Caco-2 (cell line): ENCODE measurements around the gene MLIP. TPM values are rescaled to one million over a fixed set of nuclear protein-coding genes. Genes with fewer than 3 reads are reported as not detected.
"Not testable (repeated sequence)": the region's sequence is repeated elsewhere in the genome, so short reads cannot be mapped to it uniquely, and the experiment has no call there.

Experiments used
- BruUV-seq: library from RNA; stranded (reverse); fragments of 400-500 nt; replicated peaks from 2 replicates; lab custom pipeline; 2021; lab: Mats Ljungman, UMichigan
- CTCF ChIA-PET: fragments of 300-600 bp; sonication (Branson Sonifier 250); formaldehyde crosslinking; loops from one replicate; lab custom pipeline; 2022; ENCODE audit warnings: antibody characterized with exemption; lab: Charles Lee
- POLR2A ChIA-PET: fragments of 300-600 bp; sonication (Branson Sonifier 250); formaldehyde crosslinking; loops from one replicate; lab custom pipeline; 2022; ENCODE audit warnings: antibody characterized with exemption; lab: Charles Lee
- DNase-seq, 2 experiments: peaks; one replicate each; pipeline versions ENCODE4 v3.0.0 to v3.0.0-alpha.2; 2020 to 2022
- H3K27me3 ChIP-seq: replicated peaks from 2 replicates; pipeline ENCODE4 v1.6.0; 2011; ENCODE audit warnings: low read length; ENCODE audit not compliant: control insufficient read depth, insufficient read depth
- H3K36me3 ChIP-seq: 2 replicates; pipeline ENCODE4 v1.5.1; 2011; ENCODE audit warnings: low read length; ENCODE audit not compliant: control insufficient read depth, insufficient read depth
- H3K4me1 ChIP-seq: fragments of 250-450 bp; sonication (Bioruptor Pico); 2 replicates; pipeline ENCODE4 v1.5.1; 2020; ENCODE audit warnings: mild to moderate bottlenecking
- H3K4me3 ChIP-seq: 2 replicates; pipeline ENCODE4 v1.5.1; 2011; ENCODE audit warnings: low read depth, mild to moderate bottlenecking, control low read depth, low read length
- H3K9me3 ChIP-seq: fragments of 250-450 bp; sonication (Bioruptor Pico); 2 replicates; pipeline ENCODE4 v1.5.1; 2020; ENCODE audit warnings: mild to moderate bottlenecking, moderate library complexity
- H3K27ac Mint-ChIP-seq: one replicate; pipeline ENCODE4 v1.8.0; 2022; ENCODE audit warnings: mixed read lengths; ENCODE audit not compliant: unreplicated experiment
- H3K27me3 Mint-ChIP-seq: one replicate; pipeline ENCODE4 v1.8.0; 2022; ENCODE audit warnings: mixed read lengths; ENCODE audit not compliant: insufficient read depth, unreplicated experiment
- H3K36me3 Mint-ChIP-seq: one replicate; pipeline ENCODE4 v1.8.0; 2022; ENCODE audit warnings: mild to moderate bottlenecking, mixed read lengths; ENCODE audit not compliant: insufficient read depth, unreplicated experiment
- H3K4me1 Mint-ChIP-seq: one replicate; pipeline ENCODE4 v1.8.0; 2022; ENCODE audit warnings: low read depth, mixed read lengths; ENCODE audit not compliant: unreplicated experiment
- H3K4me3 Mint-ChIP-seq: one replicate; pipeline ENCODE4 v1.8.0; 2022; ENCODE audit warnings: mild to moderate bottlenecking, moderate library complexity, mixed read lengths; ENCODE audit not compliant: unreplicated experiment
- H3K9me3 Mint-ChIP-seq: one replicate; pipeline ENCODE4 v1.8.0; 2022; ENCODE audit warnings: mixed read lengths; ENCODE audit not compliant: unreplicated experiment
- CTCF ChIP-seq, 2 experiments: fragments of 200-600 bp in 1 of 2; IDR thresholded peaks; 1 replicate in 1 of 2; 2 replicates in 1 of 2; pipeline versions ENCODE4 v1.5.1 to v1.8.0; 2011 to 2022; ENCODE audit warnings: antibody characterized with exemption in 1 of 2, control low read depth in 1 of 2, inconsistent platforms in 1 of 2, low read depth in 1 of 2, low read length in 1 of 2, mild to moderate bottlenecking in 1 of 2, moderate library complexity in 1 of 2; ENCODE audit not compliant: insufficient read depth in 1 of 2, severe bottlenecking in 1 of 2, unreplicated experiment in 1 of 2
- intact Hi-C: fragments of 100-400 bp; cut with micrococcal nuclease; formaldehyde crosslinking; loops from one replicate; pipeline ENCODE4 v1.10.0; 2022; ENCODE audit not compliant: unreplicated experiment
- total RNA-seq: library from RNA; stranded (reverse); gene quantifications from 2 replicates; pipeline ENCODE4 v1.2.3, GENCODE V29; 2022

Gene MLIP
- total RNA-seq, 1 experiment from 2014 or later: 0.88 TPM

GRCh38 chr6:54204921-54205591 lies 93.8 kb downstream of the MLIP start:
- DNase-seq: peak; percentile 72 to 75
- no peaks in the 10 kb centered on the region for H3K27me3 ChIP-seq
- intact Hi-C loops: loop anchor here (1.0 kb wide), 1 partner anchor 14 kb away; no protein-coding TSS in a partner anchor
- Mint-ChIP-seq H3K36me3 (no peaks in the 10 kb centered on the region), H3K27ac (peak overlapping the region; percentile 59), H3K27me3 (no peaks in the 10 kb centered on the region), H3K9me3 (no peaks in the 10 kb centered on the region), H3K4me1 (peaks cover 17% of the 10 kb centered on the region), H3K4me3 (peak overlapping the region; percentile 37)
- no peaks in the 10 kb centered on the region for H3K36me3 ChIP-seq
- peaks cover 28% of the 10 kb centered on the region for H3K4me1 ChIP-seq
- no TSS peak for BruUV-seq
- no peaks in the 10 kb centered on the region for H3K9me3 ChIP-seq
- H3K4me3 ChIP-seq: no peak overlapping the region
- ChIA-PET POLR2A (no interaction called here), CTCF (no interaction called here)
- TF ChIP-seq CTCF (IDR thresholded peaks at IDR 0.05; ENCODE audit: insufficient read depth in 1 of 2, low read depth in 1 of 2, low read length in 1 of 2, severe bottlenecking in 1 of 2, unreplicated experiment in 1 of 2): no peak

GRCh38 chr6:54206510-54206909 lies 95.3 kb downstream of the MLIP start:
- ChIA-PET POLR2A (no interaction called here), CTCF (no interaction called here)
- intact Hi-C loops: no loop called here
- Mint-ChIP-seq H3K9me3 (no peaks in the 10 kb centered on the region), H3K4me1 (peaks cover 17% of the 10 kb centered on the region), H3K4me3 (no peak overlapping the region), H3K27ac (peak overlapping the region; percentile 31), H3K36me3 (no peaks in the 10 kb centered on the region), H3K27me3 (no peaks in the 10 kb centered on the region)
- no peaks in the 10 kb centered on the region for H3K36me3 ChIP-seq
- no peaks in the 10 kb centered on the region for H3K9me3 ChIP-seq
- TF ChIP-seq CTCF (IDR thresholded peaks at IDR 0.05; ENCODE audit: insufficient read depth in 1 of 2, low read depth in 1 of 2, low read length in 1 of 2, severe bottlenecking in 1 of 2, unreplicated experiment in 1 of 2): no peak
- BruUV-seq: no TSS peak
- peaks cover 28% of the 10 kb centered on the region for H3K4me1 ChIP-seq
- no peaks in the 10 kb centered on the region for H3K27me3 ChIP-seq
- DNase-seq: no peak
- H3K4me3 ChIP-seq: no peak overlapping the region

- H3K27me3 ChIP-seq, H3K9me3 Mint-ChIP-seq, H3K36me3 ChIP-seq, H3K4me3 ChIP-seq, H3K9me3 ChIP-seq, DNase-seq, intact Hi-C loops, POLR2A ChIA-PET, H3K36me3 Mint-ChIP-seq, CTCF ChIA-PET, H3K27ac Mint-ChIP-seq, H3K4me3 Mint-ChIP-seq, H3K27me3 Mint-ChIP-seq, BruUV-seq: not testable (repeated sequence)
- H3K4me1 ChIP-seq: peaks cover 17% of the 10 kb centered on the region
- peaks cover 12% of the 10 kb centered on the region for H3K4me1 Mint-ChIP-seq
Measured at GRCh38 chr6:54209983-54210382, 98.7 kb downstream of the MLIP start.
